LNCaP clone FGC (cell line): ENCODE results near the gene GRB10.
A peak's percentile ranks its signal among the peaks of the same experiment; 100 is the strongest.

Experiments used
- DNase-seq: peaks from one replicate; pipeline ENCODE4 v3.0.0-alpha.2; 2011; ENCODE audit warnings: low read depth
- H3K4me3 ChIP-seq: 2 replicates; pipeline ENCODE4 v1.5.1; 2011; ENCODE audit warnings: mild to moderate bottlenecking, low read depth, low read length, control low read depth
- TF ChIP-seq, protein P1 (sequence below): IDR thresholded peaks from 2 replicates; pipeline ENCODE4 v1.5.1; 2012; ENCODE audit warnings: mild to moderate bottlenecking; ENCODE audit not compliant: control insufficient read depth, insufficient read depth; ENCODE audit errors: extremely low read depth

Gene GRB10

DNA sequence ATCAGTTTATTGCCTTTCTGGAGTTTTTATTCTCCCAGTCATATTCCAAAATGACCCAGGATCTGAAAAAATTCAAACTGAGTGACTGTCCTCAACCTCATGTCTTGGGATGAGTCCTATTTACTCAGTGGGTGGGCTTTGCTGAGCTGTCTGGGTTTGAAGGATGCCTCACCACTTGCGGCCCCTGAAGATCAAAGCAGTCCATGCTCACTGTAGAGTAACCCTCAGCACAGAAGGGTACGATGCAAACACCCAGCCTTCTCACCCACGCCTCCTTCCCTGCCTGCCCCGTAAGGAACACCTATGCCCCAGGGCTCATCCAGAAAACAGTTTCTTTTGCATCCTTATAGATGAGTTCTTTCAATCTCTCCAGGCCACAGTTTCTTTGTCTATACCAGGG lies 42.2 kb upstream of the GRB10 start:
- TF ChIP-seq, protein P1, sequence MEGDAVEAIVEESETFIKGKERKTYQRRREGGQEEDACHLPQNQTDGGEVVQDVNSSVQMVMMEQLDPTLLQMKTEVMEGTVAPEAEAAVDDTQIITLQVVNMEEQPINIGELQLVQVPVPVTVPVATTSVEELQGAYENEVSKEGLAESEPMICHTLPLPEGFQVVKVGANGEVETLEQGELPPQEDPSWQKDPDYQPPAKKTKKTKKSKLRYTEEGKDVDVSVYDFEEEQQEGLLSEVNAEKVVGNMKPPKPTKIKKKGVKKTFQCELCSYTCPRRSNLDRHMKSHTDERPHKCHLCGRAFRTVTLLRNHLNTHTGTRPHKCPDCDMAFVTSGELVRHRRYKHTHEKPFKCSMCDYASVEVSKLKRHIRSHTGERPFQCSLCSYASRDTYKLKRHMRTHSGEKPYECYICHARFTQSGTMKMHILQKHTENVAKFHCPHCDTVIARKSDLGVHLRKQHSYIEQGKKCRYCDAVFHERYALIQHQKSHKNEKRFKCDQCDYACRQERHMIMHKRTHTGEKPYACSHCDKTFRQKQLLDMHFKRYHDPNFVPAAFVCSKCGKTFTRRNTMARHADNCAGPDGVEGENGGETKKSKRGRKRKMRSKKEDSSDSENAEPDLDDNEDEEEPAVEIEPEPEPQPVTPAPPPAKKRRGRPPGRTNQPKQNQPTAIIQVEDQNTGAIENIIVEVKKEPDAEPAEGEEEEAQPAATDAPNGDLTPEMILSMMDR = no peak
- no peak for DNase-seq
- H3K4me3 ChIP-seq = no peak overlapping the region

DNA sequence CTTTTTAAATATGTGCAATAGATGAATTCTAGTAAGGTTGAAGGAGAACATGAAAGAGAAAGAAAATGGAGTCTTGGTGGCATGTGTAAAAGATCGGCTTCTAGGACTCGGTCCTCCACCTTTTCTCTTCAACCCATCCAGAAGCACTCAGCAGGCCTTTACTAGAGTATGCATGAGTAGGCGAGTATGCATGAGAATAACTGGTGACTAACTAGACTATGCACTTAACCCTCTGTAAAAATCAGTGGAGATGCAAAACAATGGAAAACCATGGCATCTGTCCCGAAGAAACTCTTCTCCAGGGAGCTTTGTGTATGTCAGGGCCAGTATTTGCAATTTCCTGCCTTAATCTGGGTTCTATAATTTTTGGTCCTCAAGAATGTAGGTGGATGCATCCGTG lies 40.0 kb upstream of the GRB10 start:
- H3K4me3 ChIP-seq = no peak overlapping the region
- TF ChIP-seq, protein P1 = no peak
- DNase-seq = no peak

DNA sequence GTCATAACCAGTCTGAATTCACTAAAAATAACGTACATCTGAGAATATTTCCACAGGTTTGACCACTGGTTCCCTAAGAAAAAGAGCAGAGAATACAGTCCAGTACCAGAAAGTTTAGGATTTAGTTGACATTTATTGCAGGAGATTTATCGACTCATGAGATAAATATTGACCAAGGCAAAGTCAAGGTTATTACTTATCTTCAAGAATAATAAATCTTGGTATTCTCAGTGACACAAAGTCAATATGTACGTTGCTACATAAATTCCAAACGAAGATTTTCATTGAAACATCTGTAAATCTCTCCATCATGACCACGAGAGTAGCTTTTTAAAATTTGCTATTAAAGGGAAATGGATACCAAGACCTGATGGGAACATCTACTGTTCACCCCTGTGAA lies 39.4 kb upstream of the GRB10 start:
- DNase-seq = no peak
- TF ChIP-seq, protein P1 = no peak
- H3K4me3 ChIP-seq = no peak overlapping the region

DNA sequence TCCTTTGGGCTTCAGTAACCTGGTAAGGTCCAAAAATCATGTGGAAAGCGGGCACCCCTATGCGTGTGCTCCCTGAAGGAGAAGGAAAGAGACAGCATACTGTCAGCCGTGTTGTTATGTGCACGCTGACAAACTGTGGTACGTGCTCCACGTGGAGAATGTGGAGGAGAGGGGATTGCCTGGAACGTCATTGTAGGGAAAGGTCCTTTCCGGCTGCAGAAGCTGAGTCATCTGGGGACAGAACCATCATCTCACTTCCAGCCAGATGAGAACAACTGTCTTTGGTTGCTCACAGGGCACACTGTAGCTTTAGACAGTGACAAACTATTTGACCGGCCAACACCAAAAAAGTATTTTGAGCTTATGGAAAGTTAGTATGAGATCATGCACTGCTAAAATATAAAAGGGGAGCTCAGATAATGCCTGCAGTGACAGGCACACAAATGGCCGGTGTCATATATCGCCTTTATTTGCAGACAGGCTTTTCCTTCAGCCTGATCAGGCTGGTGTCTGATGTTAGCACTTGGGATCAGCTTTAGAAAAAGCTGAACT lies 38.8 kb upstream of the GRB10 start:
- TF ChIP-seq, protein P1 = no peak
- no peak overlapping the region for H3K4me3 ChIP-seq
- no peak for DNase-seq

DNA sequence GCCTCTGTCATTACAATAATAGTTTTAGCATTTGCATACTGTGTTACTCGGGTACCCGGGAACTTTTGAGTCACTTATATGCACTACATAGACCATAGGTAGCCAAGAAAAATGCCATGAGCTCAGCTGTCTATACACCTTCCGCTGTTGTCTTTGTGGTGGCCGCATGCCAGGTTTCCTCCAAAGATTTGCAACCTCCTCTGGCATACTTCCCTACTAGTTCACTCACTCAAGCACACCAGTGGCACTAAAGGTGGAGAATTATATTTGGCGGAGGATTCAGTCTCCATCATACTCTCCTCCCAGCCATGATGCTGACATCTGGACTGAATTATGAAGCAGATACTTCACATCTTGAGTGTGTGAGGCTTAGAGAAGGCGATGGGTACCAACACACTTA lies 35.6 kb upstream of the GRB10 start:
- TF ChIP-seq, protein P1 = no peak
- H3K4me3 ChIP-seq = no peak overlapping the region
- DNase-seq = peak; percentile 31

DNA sequence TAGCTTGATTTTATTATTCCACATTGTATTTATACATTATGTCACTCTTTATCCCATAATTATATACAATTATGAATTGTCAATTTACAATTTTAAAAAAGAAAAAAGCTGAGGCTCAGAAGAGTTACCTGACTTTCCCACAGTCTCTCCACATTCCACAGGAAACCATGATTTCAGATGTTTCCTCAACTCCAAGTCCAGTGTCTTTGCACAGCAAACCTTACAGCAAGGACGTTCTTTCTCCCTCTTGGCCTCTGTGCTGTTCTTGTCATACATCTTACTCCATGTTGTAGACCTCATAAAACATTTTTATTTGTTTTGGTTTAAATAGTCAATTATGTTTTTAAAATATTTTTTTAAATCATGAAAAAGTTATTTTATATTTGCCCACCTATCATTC lies 34.9 kb upstream of the GRB10 start:
- TF ChIP-seq, protein P1 = no peak
- DNase-seq = no peak
- no peak overlapping the region for H3K4me3 ChIP-seq

DNA sequence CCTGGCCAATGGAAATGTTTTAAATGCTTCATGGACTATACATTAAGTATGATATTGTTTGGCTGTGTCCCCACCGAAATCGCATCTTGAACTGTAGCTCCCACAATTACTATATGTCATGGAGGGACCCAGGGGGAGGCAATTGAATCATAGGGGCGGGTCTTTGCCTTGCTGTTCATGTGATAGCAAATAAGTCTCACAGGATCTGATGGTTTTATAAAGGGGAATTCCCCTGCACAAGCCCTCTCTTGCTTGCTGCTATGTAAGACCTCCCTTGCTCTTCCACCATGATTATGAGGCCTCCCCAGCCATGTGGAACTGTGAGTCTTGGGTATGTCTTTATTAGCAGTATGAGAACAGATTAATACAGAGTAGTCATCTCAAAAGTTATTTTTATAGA lies 32.4 kb upstream of the GRB10 start:
- DNase-seq = no peak
- TF ChIP-seq, protein P1 = no peak
- H3K4me3 ChIP-seq = no peak overlapping the region
